GM18511 (cell line): ENCODE measurements around the gene CDK6.
"Not testable (repeated sequence)": the region's sequence is repeated elsewhere in the genome, so short reads cannot be mapped to it uniquely, and the experiment has no call there.

Experiments used
- ATAC-seq: cut with Tn5 transposase; IDR thresholded peaks from one replicate; pipeline ENCODE4 v1.9.1; 2021; ENCODE audit warnings: mild to moderate bottlenecking, moderate library complexity; ENCODE audit not compliant: unreplicated experiment

Gene CDK6

GRCh38 chr7:92763636-92764423 is 72.5 kb downstream of the CDK6 start:
- no peak for ATAC-seq

GRCh38 chr7:92762851-92763250 is 73.5 kb downstream of the CDK6 start:
- no peak for ATAC-seq

- ATAC-seq, result no peak
Measured at GRCh38 chr7:92761391-92762097, 74.8 kb downstream of the CDK6 start.

GRCh38 chr7:92758796-92759431 is 77.5 kb downstream of the CDK6 start:
- no peak for ATAC-seq

- not testable (repeated sequence) for ATAC-seq
Measured at GRCh38 chr7:92757311-92757910, 79.0 kb downstream of the CDK6 start.

GRCh38 chr7:92755680-92756079 is 80.7 kb downstream of the CDK6 start:
- ATAC-seq, result no peak

- no peak for ATAC-seq
Measured at GRCh38 chr7:92754919-92755581, 81.3 kb downstream of the CDK6 start.

- no peak for ATAC-seq
Measured at GRCh38 chr7:92753614-92754013, 82.8 kb downstream of the CDK6 start.

- ATAC-seq, result no peak
Measured at GRCh38 chr7:92751902-92752901, 84.2 kb downstream of the CDK6 start.

GRCh38 chr7:92750946-92751345 is 85.4 kb downstream of the CDK6 start:
- no peak for ATAC-seq

- no peak for ATAC-seq
Measured at GRCh38 chr7:92750447-92750839, 85.9 kb downstream of the CDK6 start.

- no peak for ATAC-seq
Measured at GRCh38 chr7:92749832-92750446, 86.4 kb downstream of the CDK6 start.

- no peak for ATAC-seq
Measured at GRCh38 chr7:92749327-92749755, 87.0 kb downstream of the CDK6 start.

GRCh38 chr7:92748495-92748894 is 87.9 kb downstream of the CDK6 start:
- no peak for ATAC-seq

GRCh38 chr7:92747041-92747835 is 89.1 kb downstream of the CDK6 start:
- no peak for ATAC-seq

GRCh38 chr7:92745241-92745640 is 91.1 kb downstream of the CDK6 start:
- no peak for ATAC-seq

- not testable (repeated sequence) for ATAC-seq
Measured at GRCh38 chr7:92744180-92744579, 92.2 kb downstream of the CDK6 start.

- no peak for ATAC-seq
Measured at GRCh38 chr7:92742186-92742585, 94.2 kb downstream of the CDK6 start.
